ENCODE results near the gene ARG2.

The ARG2 gene

GRCh38 chr14:67602076-67602475 is 17.6 kb upstream of the ARG2 start:
- H3K4me3 ChIP-seq (ENCODE audit: low read depth, low read length): no peak overlapping the region
- TF ChIP-seq CTCF (IDR thresholded peaks at IDR 0.05; ENCODE audit: low read depth, low read length, missing control alignments): no peak
- DNase-seq (ENCODE audit: low read depth): no peak
- in situ Hi-C loops (cut with HindIII; ENCODE audit: low sequenced_read_pairs): no loop called here

DNA sequence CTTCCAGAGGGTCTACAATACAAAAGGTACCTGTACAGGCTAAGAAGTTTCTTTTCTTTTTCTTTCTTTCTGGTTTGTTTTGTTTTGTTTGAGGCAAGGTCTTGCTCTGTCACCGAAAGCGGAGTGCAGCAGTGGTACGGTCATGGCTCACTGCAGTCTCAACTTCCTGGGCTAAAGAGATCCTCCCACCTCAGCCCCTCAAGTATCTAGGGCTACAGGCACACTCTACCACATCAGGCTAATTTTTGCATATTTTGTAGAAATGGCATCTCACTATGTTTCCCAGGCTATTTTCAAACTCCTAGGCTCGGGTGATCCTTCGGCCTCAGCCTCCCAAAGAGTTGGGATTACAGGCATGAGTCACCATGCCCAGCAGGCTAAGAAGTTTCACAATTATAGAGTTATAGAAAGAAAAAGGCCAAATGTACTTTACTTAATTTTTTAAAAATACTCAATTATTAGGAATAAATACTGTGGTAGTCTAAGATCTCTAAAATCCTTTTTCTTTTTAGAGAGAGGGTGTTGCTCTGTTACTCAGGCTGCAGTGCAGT is 16.6 kb upstream of the ARG2 start:
- no peak for TF ChIP-seq CTCF (IDR thresholded peaks at IDR 0.05; ENCODE audit: low read depth, low read length, missing control alignments)
- in situ Hi-C loops (cut with HindIII; ENCODE audit: low sequenced_read_pairs): no loop called here
- DNase-seq (ENCODE audit: low read depth): no peak
- no peak overlapping the region for H3K4me3 ChIP-seq (ENCODE audit: low read depth, low read length)

DNA sequence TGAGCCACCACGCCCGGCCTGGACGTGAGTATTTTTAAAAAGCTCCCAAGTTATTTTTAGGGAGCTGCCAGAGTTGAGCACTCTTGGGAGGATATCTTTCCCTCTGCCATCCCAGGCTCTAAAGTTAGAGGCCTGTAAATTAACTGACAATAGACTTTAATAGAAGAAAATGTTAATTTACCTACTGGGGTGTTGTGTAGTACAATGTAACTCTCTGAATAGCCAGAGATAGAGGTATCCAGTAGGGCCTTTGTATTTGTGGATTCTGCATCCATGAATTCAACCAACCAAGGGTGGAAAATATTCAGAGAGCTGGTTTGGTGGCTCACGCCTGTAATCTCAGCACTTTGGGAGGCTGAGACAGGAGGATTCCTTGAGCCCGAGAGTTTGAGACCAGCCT is 12.1 kb upstream of the ARG2 start:
- H3K4me3 ChIP-seq (ENCODE audit: low read depth, low read length): no peak overlapping the region
- DNase-seq (ENCODE audit: low read depth): no peak
- in situ Hi-C loops (cut with HindIII; ENCODE audit: low sequenced_read_pairs): no loop called here
- TF ChIP-seq CTCF (IDR thresholded peaks at IDR 0.05; ENCODE audit: low read depth, low read length, missing control alignments): no peak

- no peak for DNase-seq (ENCODE audit: low read depth)
- in situ Hi-C loops (cut with HindIII; ENCODE audit: low sequenced_read_pairs): no loop called here
- no peak for TF ChIP-seq CTCF (IDR thresholded peaks at IDR 0.05; ENCODE audit: low read depth, low read length, missing control alignments)
- no peak overlapping the region for H3K4me3 ChIP-seq (ENCODE audit: low read depth, low read length)
Observed at GRCh38 chr14:67609642-67610310, 9.9 kb upstream of the ARG2 start.

GRCh38 chr14:67610491-67610890 is 9.2 kb upstream of the ARG2 start:
- in situ Hi-C loops (cut with HindIII; ENCODE audit: low sequenced_read_pairs): no loop called here

DNA sequence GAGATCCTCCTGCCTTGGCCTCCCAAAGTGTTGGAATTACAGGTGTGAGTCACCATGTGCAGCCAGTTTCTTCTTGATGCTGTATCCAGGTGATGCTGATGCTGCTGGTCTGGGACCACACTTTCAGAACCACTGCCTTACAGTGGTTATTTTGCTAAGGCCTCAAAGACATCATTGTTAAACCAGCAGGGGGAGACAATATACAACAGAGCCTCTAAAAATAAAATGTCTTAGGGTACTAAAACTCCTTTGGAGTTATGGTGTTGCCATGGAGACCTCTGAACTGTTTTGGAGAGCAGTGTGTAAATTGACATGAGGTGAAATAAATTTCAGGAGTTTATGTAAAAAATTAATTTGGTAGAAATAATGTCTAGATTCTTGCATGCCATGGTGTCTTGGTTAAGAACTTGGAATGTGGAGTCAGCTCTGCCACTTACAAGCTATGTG is 1.1 kb upstream of the ARG2 start:
- DNase-seq (ENCODE audit: low read depth): peak; percentile 74
- no peak overlapping the region for H3K4me3 ChIP-seq (ENCODE audit: low read depth, low read length)
- in situ Hi-C loops (cut with HindIII; ENCODE audit: low sequenced_read_pairs): no loop called here
- TF ChIP-seq CTCF (IDR thresholded peaks at IDR 0.05; ENCODE audit: low read depth, low read length, missing control alignments): peak; percentile 62

More at GRCh38 chr14:67610491-67610890, 9.2 kb upstream of the ARG2 start:
- no peak overlapping the region for H3K4me3 ChIP-seq (ENCODE audit: low read depth, low read length)
- no peak for TF ChIP-seq CTCF (IDR thresholded peaks at IDR 0.05; ENCODE audit: low read depth, low read length, missing control alignments)
- DNase-seq (ENCODE audit: low read depth): no peak
